Aorta (tissue), 5 donors: ENCODE data around the gene GGN. TPM values are rescaled to one million over a fixed set of nuclear protein-coding genes. Genes with fewer than 3 reads are reported as not detected.
"Not testable (repeated sequence)": the region's sequence is repeated elsewhere in the genome, so short reads cannot be mapped to it uniquely, and the experiment has no call there.

Experiments
- ATAC-seq: fragments of 200-7000 bp; cut with Tn5 transposase; one replicate; pipeline ENCODE4 v1.9.1; 2022; ENCODE audit warnings: moderate library complexity; ENCODE audit not compliant: low FRiP score
- DNase-seq, 2 donors: peaks; one replicate each; pipeline ENCODE4 v3.0.0-alpha.2; 2020
- H3K27ac ChIP-seq, 2 donors: one replicate each; pipeline ENCODE4 v1.5.1; 2013; ENCODE audit warnings: low read length in 2 of 2, mild to moderate bottlenecking in 2 of 2, moderate library complexity in 2 of 2, control low read depth in 1 of 2, inconsistent platforms in 1 of 2, low read depth in 1 of 2
- H3K27me3 ChIP-seq, 2 donors: one replicate each; pipeline ENCODE4 v1.6.1; 2013; ENCODE audit warnings: control low read depth in 1 of 2, low read length in 1 of 2, mild to moderate bottlenecking in 1 of 2, moderate library complexity in 1 of 2; ENCODE audit not compliant: insufficient read depth in 2 of 2, control insufficient read depth in 1 of 2
- H3K36me3 ChIP-seq, 2 donors: one replicate each; pipeline ENCODE4 v1.6.1; 2013; ENCODE audit warnings: control low read depth in 1 of 2, low read length in 1 of 2, mild to moderate bottlenecking in 1 of 2; ENCODE audit not compliant: insufficient read depth in 2 of 2, control insufficient read depth in 1 of 2
- H3K4me1 ChIP-seq, 2 donors: one replicate each; pipeline ENCODE4 v1.6.1; 2013; ENCODE audit warnings: low read length in 2 of 2, control low read depth in 1 of 2, mild to moderate bottlenecking in 1 of 2, moderate library complexity in 1 of 2; ENCODE audit not compliant: insufficient read depth in 2 of 2, control insufficient read depth in 1 of 2
- H3K4me3 ChIP-seq, 2 donors: one replicate each; pipeline ENCODE4 v1.5.1; 2013; ENCODE audit warnings: low read length in 2 of 2, control low read depth in 1 of 2, mild to moderate bottlenecking in 1 of 2
- H3K9me3 ChIP-seq: one replicate; pipeline ENCODE4 v1.6.1; 2013; ENCODE audit warnings: mild to moderate bottlenecking, low read length; ENCODE audit not compliant: control insufficient read depth
- WGBS, 2 donors: extraction: QIAGEN DNeasy Blood & Tissue Kit; methylation state at CpG; one replicate each; pipeline ENCODE4 v1.1.7; 2013; 5-methylcytosine and 5-hydroxymethylcytosine counted together
- intact Hi-C, 2 donors: fragments of 100-400 bp; cut with DNase I; formaldehyde crosslinking; loops; one replicate each; pipeline versions ENCODE4 v1.14.2 to v1.15.0; 2022
- polyA plus RNA-seq, 2 donors: library from polyadenylated mRNA; stranded (reverse); fragments of 200-250 nt; gene quantifications; one replicate each; pipeline ENCODE4 v1.2.3, GENCODE V29; 2013
- total RNA-seq, 2 donors: library from RNA; stranded (reverse); fragmentation: NEBNext Ultra II Directional; extraction: Animal tissue kit (Norgen Biotek cat#: 25700); gene quantifications; one replicate each; pipeline ENCODE4 v1.2.1, GENCODE V29; 2021
- donor health status: healthy with polysubstance abuse.
- donor health status: Bipolar disorder and iron deficiency.
- donor health status: DM: no; HTN: no; CAD: no.
- donor health status: DM: no; HTN: no; CAD: no.
- donor health status: DM: yes; HTN: yes; CAD: no.

GGN gene
- total and polyA plus RNA-seq, 4 donors = 0.50 to 6.9 (median 4.0) TPM

- ATAC-seq = no peak
- WGBS, 2 donors = 72 to 73% methylated on average over 12 of the region's 12 CpGs
These were observed 20.8 kb downstream of the GGN start for GRCh38 chr19:38367041-38367440.

GRCh38 chr19:38362946-38363688 lies 24.7 kb downstream of the GGN start:
- intact Hi-C loops, H3K27ac ChIP-seq, ATAC-seq, DNase-seq, H3K4me1 ChIP-seq, H3K27me3 ChIP-seq, H3K4me3 ChIP-seq, H3K36me3 ChIP-seq, H3K9me3 ChIP-seq: not testable (repeated sequence)
- 80 to 81% methylated on average over 15 of the region's 16 CpGs for WGBS, 2 donors

More at GRCh38 chr19:38367041-38367440, 20.8 kb downstream of the GGN start:
- H3K4me3 ChIP-seq = no peak overlapping the region
- no peaks in the 10 kb centered on the region for H3K9me3 ChIP-seq
- no peaks in the 10 kb centered on the region for H3K36me3 ChIP-seq
- intact Hi-C loops = no loop called here
- no peaks in the 10 kb centered on the region for H3K4me1 ChIP-seq
- H3K27me3 ChIP-seq = no peaks in the 10 kb centered on the region
- no peak for DNase-seq
- no peak overlapping the region for H3K27ac ChIP-seq

- intact Hi-C loops = no loop called here
- H3K36me3 ChIP-seq = no peaks in the 10 kb centered on the region
- peak; percentile 92 to 94 for DNase-seq
- H3K27ac ChIP-seq = no peak overlapping the region
- no peaks in the 10 kb centered on the region for H3K27me3 ChIP-seq
- H3K4me3 ChIP-seq = peak overlapping the region; percentile 16 to 28
- no peaks in the 10 kb centered on the region for H3K4me1 ChIP-seq
- ATAC-seq = peak; percentile 66
- no peaks in the 10 kb centered on the region for H3K9me3 ChIP-seq
- 1% methylated on average over 68 of the region's 68 CpGs for WGBS, 2 donors
These were observed 25.5 kb downstream of the GGN start for GRCh38 chr19:38362076-38362945.

- DNase-seq (peak; percentile 89), ATAC-seq (peak; percentile 87)
- Histone ChIP-seq H3K27ac (no peak overlapping the region), H3K4me3 (peak overlapping the region; percentile 16 to 28), H3K9me3 (no peaks in the 10 kb centered on the region), H3K4me1 (no peaks in the 10 kb centered on the region), H3K36me3 (no peaks in the 10 kb centered on the region), H3K27me3 (no peaks in the 10 kb centered on the region)
- intact Hi-C loops = no loop called here
- 0 to 1% methylated on average over 35 to 37 of the region's 37 CpGs for WGBS, 2 donors
These were observed 26.2 kb downstream of the GGN start for GRCh38 chr19:38361633-38362075.

- Histone ChIP-seq H3K4me1 (no peaks in the 10 kb centered on the region), H3K27me3 (no peaks in the 10 kb centered on the region), H3K9me3 (no peaks in the 10 kb centered on the region), H3K27ac (no peak overlapping the region), H3K4me3 (peak overlapping the region in 1 of 2 donors; percentile 16), H3K36me3 (no peaks in the 10 kb centered on the region)
- intact Hi-C loops = no loop called here
- ATAC-seq (no peak), DNase-seq (no peak)
- WGBS, 2 donors = 21 to 22% methylated on average over 23 of the region's 23 CpGs
These were observed 26.8 kb downstream of the GGN start for GRCh38 chr19:38360839-38361631.

- Histone ChIP-seq H3K4me1 (no peaks in the 10 kb centered on the region), H3K27ac (no peak overlapping the region), H3K36me3 (no peaks in the 10 kb centered on the region), H3K4me3 (no peak overlapping the region), H3K9me3 (no peaks in the 10 kb centered on the region), H3K27me3 (no peaks in the 10 kb centered on the region)
- WGBS, 2 donors = 77 to 83% methylated on average over 9 of the region's 9 CpGs
- no peak for DNase-seq
- intact Hi-C loops = no loop called here
- no peak for ATAC-seq
These were observed 27.5 kb downstream of the GGN start for GRCh38 chr19:38360351-38360750.

GRCh38 chr19:38359242-38360021 lies 28.4 kb downstream of the GGN start:
- H3K4me3 ChIP-seq = no peak overlapping the region
- no peak for ATAC-seq
- no peaks in the 10 kb centered on the region for H3K9me3 ChIP-seq
- no peak for DNase-seq
- intact Hi-C loops = no loop called here
- no peaks in the 10 kb centered on the region for H3K4me1 ChIP-seq
- WGBS, 2 donors = 46 to 47% methylated on average over 18 of the region's 18 CpGs
- H3K36me3 ChIP-seq = no peaks in the 10 kb centered on the region
- no peaks in the 10 kb centered on the region for H3K27me3 ChIP-seq
- H3K27ac ChIP-seq = no peak overlapping the region

- Histone ChIP-seq H3K27me3 (no peaks in the 10 kb centered on the region), H3K4me1 (no peaks in the 10 kb centered on the region), H3K36me3 (no peaks in the 10 kb centered on the region), H3K27ac (no peak overlapping the region), H3K9me3 (no peaks in the 10 kb centered on the region), H3K4me3 (no peak overlapping the region)
- intact Hi-C loops = no loop called here
- ATAC-seq = no peak
- WGBS, 2 donors = 33 to 34% methylated on average over 5 of the region's 5 CpGs
- DNase-seq = no peak
These were observed 29.8 kb downstream of the GGN start for GRCh38 chr19:38358071-38358470.
